BLaER1 (cell line): ENCODE data around the gene MTG1.
"Not testable (repeated sequence)": the region's sequence is repeated elsewhere in the genome, so short reads cannot be mapped to it uniquely, and the experiment has no call there.

Experiments
- H3K27ac ChIP-seq: shearing (Covaris generic); formaldehyde crosslinking; 2 replicates; pipeline ENCODE4 v1.8.1; 2022
- H3K27me3 ChIP-seq: shearing (Covaris generic); formaldehyde crosslinking; 2 replicates; pipeline ENCODE4 v1.8.1; 2022
- H3K36me3 ChIP-seq: shearing (Covaris generic); formaldehyde crosslinking; 2 replicates; pipeline ENCODE4 v1.8.1; 2022
- H3K4me1 ChIP-seq: shearing (Covaris generic); formaldehyde crosslinking; 2 replicates; pipeline ENCODE4 v1.8.1; 2022
- H3K4me2 ChIP-seq: shearing (Covaris generic); formaldehyde crosslinking; 2 replicates; pipeline ENCODE4 v1.8.1; 2022
- H3K4me3 ChIP-seq: shearing (Covaris generic); formaldehyde crosslinking; 2 replicates; pipeline ENCODE4 v1.8.1; 2022
- H3K9ac ChIP-seq: shearing (Covaris generic); formaldehyde crosslinking; 2 replicates; pipeline ENCODE4 v1.8.1; 2022
- H3K9me3 ChIP-seq: shearing (Covaris generic); formaldehyde crosslinking; 2 replicates; pipeline ENCODE4 v1.8.1; 2022
- H4K20me1 ChIP-seq: shearing (Covaris generic); formaldehyde crosslinking; 2 replicates; pipeline ENCODE4 v1.8.1; 2022
- Cebpa-rat ChIP-seq: shearing (Covaris generic); IDR thresholded peaks from 2 replicates; pipeline ENCODE4 v1.8.1; 2022

Gene MTG1

DNA sequence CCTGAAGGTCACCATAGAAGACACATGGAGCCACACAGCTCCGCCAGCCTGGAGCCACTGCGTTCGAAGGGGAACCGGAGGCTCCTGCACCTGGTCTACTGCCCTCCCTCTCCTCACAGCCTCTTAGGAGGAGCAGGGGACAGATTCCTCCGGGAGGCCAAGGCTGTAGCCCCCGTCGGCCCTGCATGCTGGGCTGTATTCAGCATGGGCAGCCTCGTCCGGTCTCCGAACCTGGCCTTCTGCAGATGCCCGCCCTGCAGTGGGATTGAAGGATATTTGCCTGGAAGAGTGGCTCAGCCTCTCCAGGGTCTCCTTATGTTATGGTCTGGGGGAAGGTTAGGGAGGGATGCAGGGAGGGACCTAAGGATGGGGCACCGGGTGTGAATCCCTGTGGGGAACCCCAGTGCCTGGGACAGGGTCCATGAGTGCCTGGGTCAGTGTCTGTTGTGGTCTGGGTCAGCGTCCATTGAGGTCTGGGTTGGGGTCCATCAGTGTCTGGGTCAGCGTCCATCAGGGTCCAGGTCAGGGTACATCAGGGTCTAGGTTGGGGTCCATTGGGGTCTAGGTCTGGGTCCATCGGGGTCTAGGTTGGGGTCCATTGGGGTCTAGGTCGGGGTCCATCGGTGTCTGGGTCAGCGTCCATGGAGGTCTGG lies 46.8 kb downstream of the MTG1 start:
- Histone ChIP-seq H3K27ac (no peak overlapping the region), H3K9me3 (peaks cover 16% of the 10 kb centered on the region), H3K4me3 (no peak overlapping the region), H3K9ac (no peak overlapping the region), H4K20me1 (no peaks in the 10 kb centered on the region), H3K27me3 (no peaks in the 10 kb centered on the region), H3K4me2 (no peak overlapping the region), H3K4me1 (peaks cover 11% of the 10 kb centered on the region), H3K36me3 (no peaks in the 10 kb centered on the region; the same call in 1 of the 2 replicates)
- no peak for TF ChIP-seq Cebpa-rat

DNA sequence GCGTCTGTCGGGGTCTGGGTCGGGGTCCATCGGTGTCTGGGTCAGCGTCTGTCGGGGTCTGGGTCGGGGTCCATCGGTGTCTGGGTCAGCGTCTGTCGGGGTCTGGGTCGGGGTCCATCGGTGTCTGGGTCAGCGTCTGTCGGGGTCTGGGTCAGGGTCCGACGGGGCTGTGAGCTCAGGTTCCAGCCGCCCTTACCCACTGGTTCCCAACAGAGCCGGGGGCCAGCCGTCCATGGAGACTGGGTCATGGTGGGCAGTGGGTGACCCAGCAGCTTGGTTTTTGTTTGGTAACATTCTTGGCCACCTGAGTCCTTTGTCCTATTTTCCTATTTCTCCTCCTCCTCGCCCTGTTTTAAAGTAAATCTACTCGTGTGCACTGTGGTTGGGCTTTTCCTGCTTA lies 47.4 kb downstream of the MTG1 start:
- H4K20me1 ChIP-seq, H3K36me3 ChIP-seq, H3K4me2 ChIP-seq, H3K9ac ChIP-seq, H3K4me3 ChIP-seq, H3K27me3 ChIP-seq, H3K27ac ChIP-seq: not testable (repeated sequence)
- H3K4me1 ChIP-seq: peaks cover 11% of the 10 kb centered on the region
- H3K9me3 ChIP-seq: peaks cover 22% of the 10 kb centered on the region

DNA sequence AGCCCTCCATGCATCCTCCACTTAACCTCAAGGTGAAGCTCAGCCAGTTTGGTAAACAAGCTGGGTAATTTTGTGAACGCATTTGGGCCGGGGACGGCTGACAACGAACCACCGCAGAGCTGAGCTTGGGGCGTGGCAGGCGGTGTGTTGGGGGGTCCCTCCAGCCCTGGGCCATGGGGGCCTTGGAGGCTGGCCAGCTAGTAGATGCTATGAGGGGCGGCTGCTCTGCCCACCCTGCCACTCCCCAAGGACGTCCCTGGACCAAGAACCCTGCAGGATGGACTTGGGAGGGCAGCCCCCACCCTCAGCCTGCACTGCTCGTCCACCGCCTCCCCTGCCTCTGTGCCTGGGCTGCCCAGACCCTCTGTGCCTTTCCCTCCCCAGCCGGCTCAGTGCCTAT lies 47.8 kb downstream of the MTG1 start:
- Histone ChIP-seq H4K20me1 (no peaks in the 10 kb centered on the region), H3K36me3 (no peaks in the 10 kb centered on the region; the same call in 1 of the 2 replicates), H3K9me3 (peaks cover 27% of the 10 kb centered on the region), H3K27me3 (no peaks in the 10 kb centered on the region), H3K4me2 (no peak overlapping the region), H3K4me1 (peaks cover 11% of the 10 kb centered on the region), H3K4me3 (no peak overlapping the region), H3K27ac (no peak overlapping the region), H3K9ac (no peak overlapping the region)
- TF ChIP-seq Cebpa-rat: no peak

DNA sequence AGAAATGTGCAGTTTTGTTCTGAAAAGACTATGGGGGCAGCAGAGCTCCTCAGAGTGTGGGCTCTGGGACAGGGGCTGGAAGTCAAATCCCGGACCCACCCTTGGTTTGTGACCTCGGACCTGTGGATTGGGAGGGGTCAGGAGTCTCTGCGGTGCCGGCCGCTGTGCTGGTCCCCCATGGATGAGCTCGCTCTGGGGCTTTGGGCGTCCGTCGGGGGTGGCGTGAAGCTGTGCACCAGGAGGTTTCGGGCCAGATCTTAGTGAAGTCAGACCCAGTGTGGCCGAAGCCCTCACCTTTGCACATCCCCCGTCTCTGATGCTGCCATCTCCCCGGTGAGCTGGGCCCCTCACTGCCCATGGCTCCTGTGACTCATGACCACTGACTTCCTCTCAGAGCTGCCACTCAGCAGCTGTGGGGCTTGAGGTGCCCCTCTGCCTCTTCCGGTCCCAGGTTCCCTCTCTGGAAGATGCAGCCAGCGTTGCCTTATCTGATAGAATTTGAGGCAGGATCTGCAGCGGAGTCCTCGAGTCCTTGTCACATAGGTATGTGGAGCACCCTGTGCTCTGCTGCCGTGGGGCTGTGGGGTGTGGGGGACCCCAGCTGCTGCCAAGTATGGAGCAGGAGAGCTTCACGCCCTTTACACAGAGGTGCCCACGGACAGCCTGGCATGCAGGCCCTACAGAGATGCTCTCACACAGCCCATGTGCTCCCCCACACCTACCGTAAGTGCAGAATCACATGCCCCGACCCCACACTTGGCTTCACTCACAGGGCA lies 48.4 kb downstream of the MTG1 start:
- no peak overlapping the region for H3K9ac ChIP-seq
- no peaks in the 10 kb centered on the region for H3K27me3 ChIP-seq
- peaks cover 33% of the 10 kb centered on the region for H3K9me3 ChIP-seq
- H4K20me1 ChIP-seq: no peaks in the 10 kb centered on the region
- H3K36me3 ChIP-seq: no peaks in the 10 kb centered on the region; the same call in 1 of the 2 replicates
- H3K4me1 ChIP-seq: peaks cover 11% of the 10 kb centered on the region
- H3K4me2 ChIP-seq: peak overlapping the region; percentile 32
- TF ChIP-seq Cebpa-rat: no peak
- no peak overlapping the region for H3K4me3 ChIP-seq
- H3K27ac ChIP-seq: no peak overlapping the region

DNA sequence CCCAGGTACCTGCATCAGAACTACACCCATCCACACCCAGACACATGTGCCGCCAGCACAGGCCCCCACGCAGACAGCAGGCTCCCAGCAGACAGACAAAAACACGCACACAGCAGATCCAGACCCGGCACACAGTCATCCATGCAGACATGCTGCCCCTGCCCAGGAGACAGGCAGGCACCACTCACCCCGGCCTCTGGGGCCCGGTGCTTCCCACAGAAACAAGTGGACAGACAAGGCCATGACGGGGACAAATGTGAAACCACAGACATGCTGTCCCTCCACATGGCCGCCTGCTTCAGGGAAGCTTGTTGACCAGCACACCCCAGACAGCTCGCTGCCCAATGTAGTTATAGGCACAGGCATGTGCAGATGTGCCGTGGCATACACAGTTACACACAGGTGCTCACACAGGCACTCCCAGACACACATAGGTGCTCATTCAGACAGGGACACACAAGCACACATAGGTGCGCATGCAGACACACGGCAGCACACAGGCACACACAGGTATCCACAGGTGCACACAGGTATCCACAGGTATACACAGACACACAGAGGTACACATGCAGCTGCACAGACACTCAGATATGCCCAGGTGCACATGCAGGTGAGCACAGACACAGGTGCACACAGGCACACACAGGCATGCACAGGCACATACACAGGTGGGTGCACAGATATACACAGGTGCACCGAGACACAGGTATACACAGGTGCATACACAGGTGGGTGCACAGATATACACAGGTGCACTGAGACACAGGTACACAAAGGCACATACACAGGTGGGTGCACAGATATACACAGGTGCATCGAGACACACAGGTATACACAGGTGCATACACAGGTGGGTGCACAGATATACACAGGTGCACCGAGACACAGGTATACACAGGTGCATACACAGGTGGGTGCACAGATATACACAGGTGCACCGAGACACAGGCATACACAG lies 49.3 kb downstream of the MTG1 start:
- Histone ChIP-seq H3K9ac (no peak overlapping the region), H3K27ac (no peak overlapping the region), H3K4me2 (0 out of 2 replicates have a peak overlapping the region, but pooled peaks have one; percentile 32), H3K4me3 (no peak overlapping the region), H3K9me3 (peaks cover 41% of the 10 kb centered on the region), H3K4me1 (peaks cover 11% of the 10 kb centered on the region), H3K36me3 (no peaks in the 10 kb centered on the region; the same call in 1 of the 2 replicates), H4K20me1 (no peaks in the 10 kb centered on the region), H3K27me3 (no peaks in the 10 kb centered on the region)
- no peak for TF ChIP-seq Cebpa-rat

DNA sequence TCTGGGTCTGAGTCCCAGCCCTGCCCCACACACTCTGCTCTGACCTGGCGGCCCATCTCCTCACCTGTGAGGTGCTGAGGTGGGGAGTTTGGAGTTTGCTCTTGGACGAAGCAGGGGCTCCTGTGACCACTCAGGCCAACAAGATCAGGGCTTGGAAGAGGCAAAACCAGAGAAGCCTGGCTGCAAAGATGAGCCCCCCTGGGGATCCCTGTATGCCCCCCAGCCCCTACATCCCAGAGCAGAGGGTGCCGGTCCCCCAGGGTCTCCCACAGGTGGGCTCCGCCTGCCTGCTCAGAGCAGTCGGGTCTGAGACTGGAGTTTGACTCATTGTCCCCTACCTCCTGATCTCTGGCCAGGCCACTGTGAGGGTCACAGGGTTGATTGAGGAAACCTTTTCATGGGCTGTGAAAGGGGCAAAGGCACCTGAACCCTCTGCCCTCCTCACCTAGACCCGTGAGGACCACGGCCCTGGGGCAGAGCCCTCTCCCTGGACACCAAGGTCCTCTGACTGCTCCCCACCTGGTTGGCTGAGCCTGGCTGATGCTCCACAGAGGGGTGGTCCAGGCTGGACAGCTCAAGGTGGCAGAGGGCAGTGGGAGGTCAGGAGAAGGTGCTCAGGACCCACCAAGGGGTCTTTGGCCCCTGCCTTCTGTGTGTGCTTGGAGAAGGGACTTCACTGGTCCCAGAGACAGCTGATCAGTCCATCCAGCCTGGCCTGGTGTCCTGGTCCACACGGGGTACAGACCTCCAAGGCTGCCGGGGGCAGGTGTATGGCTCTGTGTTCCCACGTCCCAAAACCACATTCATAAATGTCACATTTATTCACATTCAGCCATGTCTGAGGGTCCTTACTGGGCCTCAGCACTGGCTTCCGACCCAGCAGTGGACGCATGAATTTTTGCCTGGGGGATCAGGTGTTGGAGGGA lies 50.6 kb downstream of the MTG1 start:
- Histone ChIP-seq H3K27me3 (no peaks in the 10 kb centered on the region), H3K27ac (no peak overlapping the region), H3K9me3 (peaks cover 55% of the 10 kb centered on the region), H4K20me1 (no peaks in the 10 kb centered on the region), H3K4me1 (peaks cover 11% of the 10 kb centered on the region), H3K4me3 (no peak overlapping the region), H3K4me2 (no peak overlapping the region), H3K9ac (no peak overlapping the region), H3K36me3 (no peaks in the 10 kb centered on the region; the same call in 1 of the 2 replicates)
- TF ChIP-seq Cebpa-rat: no peak

DNA sequence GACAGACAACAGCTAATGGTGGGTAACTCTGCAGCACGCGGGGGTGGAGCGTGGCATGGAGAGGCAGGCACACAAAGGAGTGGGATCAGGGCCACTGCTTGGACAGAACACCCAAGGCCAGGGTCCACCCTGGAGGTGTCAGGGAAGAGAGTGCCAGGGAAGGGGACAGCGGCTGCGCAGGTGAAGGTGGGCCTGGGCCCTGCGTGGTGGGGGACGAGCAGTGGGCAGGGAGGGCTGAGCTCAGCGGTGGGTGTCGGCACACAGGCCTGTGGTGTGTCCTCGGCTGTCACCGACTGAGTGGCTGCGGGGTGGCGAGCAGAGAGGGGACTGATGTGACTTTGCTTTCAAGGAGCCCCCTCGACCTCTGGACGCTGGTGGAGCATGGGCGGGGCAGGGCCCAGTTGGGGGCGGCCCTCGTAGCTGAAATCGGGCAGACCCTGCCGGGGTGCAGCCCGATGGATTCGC lies 51.3 kb downstream of the MTG1 start:
- Histone ChIP-seq H3K27me3 (no peaks in the 10 kb centered on the region), H3K4me3 (no peak overlapping the region), H3K4me1 (peaks cover 11% of the 10 kb centered on the region), H4K20me1 (no peaks in the 10 kb centered on the region), H3K9me3 (peaks cover 62% of the 10 kb centered on the region), H3K4me2 (no peak overlapping the region), H3K9ac (no peak overlapping the region), H3K27ac (no peak overlapping the region), H3K36me3 (no peaks in the 10 kb centered on the region; the same call in 1 of the 2 replicates)
- no peak for TF ChIP-seq Cebpa-rat

DNA sequence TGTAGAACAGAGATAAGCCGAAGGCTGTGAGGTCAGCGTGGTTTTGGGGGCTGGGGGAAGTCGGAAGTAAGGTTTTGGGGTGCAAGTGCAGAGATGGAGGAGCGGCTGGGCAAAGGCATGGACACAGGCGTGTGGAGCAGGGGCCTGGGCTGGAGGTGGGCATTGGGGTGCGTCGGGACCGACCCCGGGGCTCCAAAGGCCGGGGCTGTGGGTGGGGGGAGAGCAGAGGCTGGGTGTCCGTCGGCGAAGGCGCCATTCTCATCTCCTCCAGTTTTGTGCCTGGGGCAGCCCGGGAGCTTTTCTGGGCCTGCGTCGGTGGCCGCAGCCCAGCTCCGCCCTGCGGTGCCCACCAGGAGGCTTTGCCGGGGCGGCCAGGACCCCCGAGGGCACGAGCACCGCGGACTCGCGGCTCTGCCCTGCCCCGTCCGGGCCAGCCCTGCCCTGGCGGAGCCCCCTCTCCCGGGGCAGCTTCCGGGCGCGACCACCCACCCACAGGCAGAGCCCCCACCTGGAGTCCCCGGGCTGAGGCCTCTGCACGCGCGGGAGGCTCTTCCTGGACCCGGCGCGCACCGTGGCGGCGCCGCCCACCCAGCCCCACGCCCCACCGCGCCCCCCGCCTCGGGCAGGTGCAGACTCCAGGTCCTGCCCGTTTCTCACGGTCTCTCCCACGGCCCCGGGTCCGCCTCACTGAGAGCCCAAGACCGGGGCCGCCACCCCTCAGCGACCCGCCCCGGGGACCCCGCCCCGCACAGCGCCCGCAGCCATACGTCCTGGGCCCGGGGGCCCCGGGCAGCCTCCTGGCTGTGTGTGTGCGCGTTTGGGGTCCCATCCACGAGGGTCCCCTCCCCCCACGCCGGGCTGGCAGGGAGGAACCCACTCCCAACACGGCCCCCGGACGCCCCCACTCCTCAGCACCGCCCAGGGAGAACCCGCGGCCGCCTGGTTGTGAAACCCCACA lies 52.1 kb downstream of the MTG1 start:
- Histone ChIP-seq H3K27me3 (no peaks in the 10 kb centered on the region), H3K36me3 (no peaks in the 10 kb centered on the region; the same call in 1 of the 2 replicates), H3K9me3 (peaks cover 62% of the 10 kb centered on the region), H3K4me1 (peaks cover 11% of the 10 kb centered on the region), H4K20me1 (no peaks in the 10 kb centered on the region), H3K4me2 (no peak overlapping the region), H3K27ac (no peak overlapping the region), H3K4me3 (no peak overlapping the region), H3K9ac (no peak overlapping the region)
- no peak for TF ChIP-seq Cebpa-rat
